ENCODE data around the gene RBBP6.
A peak's percentile ranks its signal among the peaks of the same experiment; 100 is the strongest.

The RBBP6 gene

DNA sequence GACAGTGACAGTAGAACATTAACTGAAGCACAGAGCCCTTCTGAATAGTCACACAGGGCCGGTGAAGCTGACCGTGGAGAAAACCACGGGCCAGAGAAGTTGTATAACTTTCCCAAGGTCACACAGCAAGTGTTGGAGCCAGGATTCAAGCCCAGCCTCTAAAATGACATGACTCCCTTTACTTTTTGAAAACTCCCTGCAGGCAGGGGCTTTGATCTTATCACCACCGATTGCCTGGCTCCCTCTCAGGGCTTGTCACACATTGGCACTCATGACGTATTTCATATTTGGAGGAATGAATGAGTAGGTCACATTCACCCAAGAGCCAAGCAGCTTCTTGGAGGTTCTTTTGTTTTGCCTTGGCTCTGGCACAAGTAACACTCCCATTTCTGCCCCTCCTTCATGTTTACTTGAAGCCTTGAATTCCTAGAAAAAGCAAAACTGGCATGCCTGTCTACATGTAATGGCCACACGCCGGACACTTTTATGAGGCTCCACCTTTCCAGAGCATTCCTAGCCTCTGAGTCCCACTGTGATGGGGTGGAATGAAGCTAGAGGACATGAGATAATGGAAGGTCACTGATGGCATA lies 13.3 kb upstream of the RBBP6 start:
- no peak for DNase-seq

GRCh38 chr16:24526701-24527495 lies 12.5 kb upstream of the RBBP6 start:
- no peak for DNase-seq

DNA sequence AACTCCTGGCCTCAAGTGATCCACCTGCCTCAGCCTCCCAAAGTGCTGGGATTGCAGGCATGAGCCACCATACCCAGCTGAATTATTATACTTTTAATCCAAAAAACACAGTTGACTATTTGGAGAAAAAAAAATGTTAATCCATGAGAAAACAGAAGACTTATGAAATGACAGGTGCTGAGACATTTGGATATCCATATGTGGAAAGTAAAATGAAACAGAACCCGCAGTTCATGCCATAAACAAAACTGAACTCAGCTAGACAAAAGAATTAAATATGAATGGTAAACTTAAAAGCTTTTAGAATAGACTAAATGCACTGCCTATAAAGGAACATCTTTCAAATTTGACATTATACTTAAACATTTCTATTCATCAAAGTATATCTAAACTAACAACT lies 8.2 kb upstream of the RBBP6 start:
- no peak for DNase-seq

DNA sequence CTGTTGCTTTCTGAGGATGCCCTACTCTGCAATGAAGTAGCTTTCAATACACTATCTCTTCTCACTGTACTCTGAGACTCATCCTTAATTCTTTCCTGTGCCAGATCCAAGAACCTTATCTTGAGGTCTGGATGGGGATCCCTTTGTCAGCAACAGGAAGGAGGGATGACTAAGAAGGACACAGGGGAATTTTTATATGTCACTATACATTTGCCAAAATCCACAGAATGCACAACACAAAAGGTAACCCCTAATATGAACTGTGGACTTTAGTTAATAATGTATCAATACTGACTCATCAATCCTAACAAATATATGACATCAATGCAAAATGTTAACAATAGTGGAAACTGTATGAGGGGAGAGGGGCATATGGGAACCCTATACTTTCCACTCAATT lies 4.7 kb upstream of the RBBP6 start:
- no peak for DNase-seq

- DNase-seq = no peak
Observed at GRCh38 chr16:24535827-24536226, 3.5 kb upstream of the RBBP6 start.

- no peak for DNase-seq
Observed at GRCh38 chr16:24536671-24537070, 2.7 kb upstream of the RBBP6 start.

DNA sequence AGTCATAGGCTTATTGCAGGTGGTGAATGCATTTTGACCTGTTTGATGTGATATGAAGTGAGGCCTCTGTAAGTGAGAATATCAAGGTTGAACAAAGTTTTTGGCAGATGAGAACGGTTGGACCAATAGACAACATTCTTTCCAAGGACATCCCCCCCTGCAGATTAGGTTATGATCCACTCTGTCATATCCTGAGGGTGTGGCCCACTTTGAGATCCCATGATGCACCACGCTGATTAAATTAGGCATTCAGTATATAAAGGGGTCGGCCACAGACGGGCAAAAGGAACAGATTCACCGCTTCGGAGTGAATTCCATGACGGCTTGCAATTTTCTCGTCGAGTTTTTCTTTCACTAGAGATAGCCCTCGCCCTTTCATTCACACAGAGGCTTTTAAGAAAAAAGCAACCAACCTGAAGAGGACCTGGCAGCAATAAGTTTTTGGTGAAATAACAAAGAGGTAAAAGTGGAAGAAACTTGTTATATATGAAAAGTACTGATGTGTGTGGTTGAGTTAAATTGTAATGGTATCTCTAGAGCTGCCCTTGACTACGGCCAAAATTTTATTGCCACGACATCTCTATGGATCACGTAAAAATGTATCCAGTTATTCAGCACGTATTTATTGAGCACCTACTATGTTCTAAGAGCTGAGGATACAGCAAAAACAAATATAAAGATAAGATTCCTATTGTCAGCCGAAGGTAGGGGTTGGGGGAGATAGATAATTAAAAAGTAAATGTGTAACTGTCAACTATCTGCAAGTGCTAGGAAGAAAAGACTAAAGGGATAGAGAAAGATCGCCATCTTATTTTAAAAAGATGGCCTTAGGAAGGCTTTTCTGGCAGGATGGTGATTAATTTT lies 1.7 kb upstream of the RBBP6 start:
- DNase-seq = no peak

DNA sequence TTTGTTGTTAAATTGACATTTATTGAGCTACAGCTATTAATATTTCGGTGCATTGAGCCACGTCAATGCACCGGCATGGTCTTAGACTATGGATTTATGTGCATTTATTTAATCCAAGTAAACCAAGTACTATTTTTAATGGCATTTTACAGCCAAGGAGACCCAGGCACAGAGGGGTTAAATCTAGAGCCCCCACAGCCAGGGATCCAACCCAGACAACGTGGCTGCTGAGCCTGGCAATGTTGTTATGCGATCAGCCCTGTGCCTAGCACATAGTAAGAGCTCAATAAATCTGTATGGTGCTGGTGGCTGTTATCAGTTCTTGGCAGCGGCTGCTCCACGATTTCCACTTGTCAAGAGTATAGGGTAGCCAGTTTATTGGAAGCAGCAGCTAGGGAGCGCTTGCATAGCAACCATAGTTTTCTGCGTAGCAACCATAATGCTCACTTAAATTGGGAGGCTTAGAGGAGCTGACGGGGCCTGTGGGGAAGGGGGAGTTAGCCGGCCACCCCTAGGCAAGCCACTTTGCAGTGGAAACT lies 541 bp upstream of the RBBP6 start:
- DNase-seq = peak in 1 of 2 donors; percentile 72

GRCh38 chr16:24539850-24540601 lies 660 bp downstream of the RBBP6 start:
- DNase-seq = peak in 1 of 2 donors; percentile 47

DNA sequence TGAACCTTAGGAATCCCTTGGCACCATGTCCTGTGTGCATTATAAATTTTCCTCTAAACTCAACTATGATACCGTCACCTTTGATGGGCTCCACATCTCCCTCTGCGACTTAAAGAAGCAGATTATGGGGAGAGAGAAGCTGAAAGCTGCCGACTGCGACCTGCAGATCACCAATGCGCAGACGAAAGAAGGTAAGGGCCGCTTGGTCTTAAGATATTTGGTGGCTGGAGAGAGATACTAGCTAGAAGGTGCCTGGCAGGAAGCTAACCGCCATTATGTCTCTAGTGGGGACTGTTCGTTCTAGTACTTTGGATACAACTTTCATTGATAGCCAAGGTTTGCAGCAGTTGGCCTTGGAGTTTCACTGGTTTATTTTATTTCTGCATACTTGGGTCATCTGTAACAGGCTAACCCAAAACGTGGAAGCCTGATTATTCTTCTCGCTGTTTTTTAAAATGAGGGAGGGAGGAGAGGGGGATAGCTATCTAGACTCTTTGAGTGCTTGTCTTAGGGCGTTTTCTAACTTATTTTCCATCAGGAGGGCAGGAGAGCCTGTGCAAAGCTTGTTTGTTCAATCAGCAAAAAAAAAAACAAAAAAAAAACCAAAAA lies 1.3 kb downstream of the RBBP6 start:
- DNase-seq = peak; percentile 1 to 25

DNA sequence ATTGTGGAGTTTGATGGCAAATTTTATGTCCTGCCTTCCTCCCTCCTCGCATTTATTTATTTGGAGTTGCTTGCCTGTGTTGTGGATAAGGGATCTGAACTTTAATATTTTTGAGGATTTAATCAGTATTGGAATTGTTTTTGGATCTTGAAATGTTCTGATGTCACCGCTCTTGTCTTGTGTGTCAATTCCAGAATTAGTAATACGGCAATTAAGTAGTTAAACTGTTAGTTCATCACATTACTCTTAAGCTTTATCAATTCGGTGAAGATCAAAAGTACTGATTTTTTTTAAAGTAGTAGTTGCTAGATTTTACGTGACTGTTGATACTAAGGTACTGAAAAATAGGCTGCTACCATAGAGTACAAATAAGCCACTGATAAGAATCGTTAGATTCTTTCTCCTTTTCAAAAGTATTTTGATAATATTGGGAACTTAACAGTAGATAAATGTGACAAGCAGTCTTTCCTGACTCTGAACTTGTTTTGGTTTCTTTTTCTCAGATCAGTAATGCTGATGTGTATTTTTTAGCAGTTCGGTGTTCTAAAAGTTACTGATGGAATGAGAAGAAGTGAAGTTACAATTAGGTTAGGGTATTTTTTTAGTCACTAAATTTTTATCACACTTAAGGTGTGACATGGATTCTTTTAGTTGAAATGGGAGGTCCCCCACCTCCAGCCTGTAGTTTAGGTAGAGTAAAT lies 2.0 kb downstream of the RBBP6 start:
- DNase-seq = no peak

DNA sequence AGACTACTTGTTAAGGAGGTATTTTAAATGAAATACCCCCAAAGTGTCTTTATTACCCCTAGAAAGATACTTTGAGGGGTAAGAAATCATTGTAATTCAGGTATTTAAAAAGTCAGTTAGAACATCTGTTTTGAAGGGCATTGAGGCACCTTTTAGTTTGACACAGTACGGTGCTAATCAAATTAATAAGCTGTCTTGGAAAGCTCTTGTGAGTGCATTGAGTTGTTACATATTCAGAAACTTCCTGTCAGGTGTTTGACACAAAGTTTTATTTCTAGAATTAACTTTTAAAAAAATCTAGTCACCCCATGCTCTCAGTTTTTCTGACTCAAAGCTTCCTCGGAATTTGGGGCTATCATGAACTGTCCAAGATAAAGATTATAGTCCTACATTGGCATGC lies 4.6 kb downstream of the RBBP6 start:
- DNase-seq = no peak

- no peak for DNase-seq
Observed at GRCh38 chr16:24544640-24545039, 5.3 kb downstream of the RBBP6 start.

GRCh38 chr16:24550295-24550694 lies 10.9 kb downstream of the RBBP6 start:
- DNase-seq = no peak

DNA sequence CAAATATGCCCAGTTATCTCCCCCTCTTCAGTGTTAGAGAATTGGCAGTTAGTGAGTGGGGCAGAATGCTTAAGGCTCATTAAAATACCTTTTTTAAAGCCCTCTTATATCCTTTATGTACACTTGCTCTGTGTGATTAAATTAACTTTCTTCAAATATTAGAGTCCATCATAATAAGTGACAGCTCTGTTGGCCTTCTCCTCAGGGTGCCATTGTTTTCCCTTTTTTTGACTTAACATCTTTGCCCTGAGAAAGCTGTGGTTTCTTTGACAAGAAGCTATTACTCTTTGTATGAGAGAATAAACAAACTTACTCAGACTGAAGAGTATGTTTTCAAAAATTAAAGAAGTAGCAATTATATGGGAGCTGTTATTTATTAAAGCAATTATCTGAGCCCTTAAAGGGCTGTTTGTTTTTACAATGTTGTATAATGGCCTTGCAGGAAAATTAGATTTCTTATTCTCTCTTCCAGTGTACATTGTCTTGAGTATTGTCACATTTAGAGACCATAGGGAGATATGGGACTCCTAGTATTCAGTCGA lies 13.4 kb downstream of the RBBP6 start:
- DNase-seq = no peak

DNA sequence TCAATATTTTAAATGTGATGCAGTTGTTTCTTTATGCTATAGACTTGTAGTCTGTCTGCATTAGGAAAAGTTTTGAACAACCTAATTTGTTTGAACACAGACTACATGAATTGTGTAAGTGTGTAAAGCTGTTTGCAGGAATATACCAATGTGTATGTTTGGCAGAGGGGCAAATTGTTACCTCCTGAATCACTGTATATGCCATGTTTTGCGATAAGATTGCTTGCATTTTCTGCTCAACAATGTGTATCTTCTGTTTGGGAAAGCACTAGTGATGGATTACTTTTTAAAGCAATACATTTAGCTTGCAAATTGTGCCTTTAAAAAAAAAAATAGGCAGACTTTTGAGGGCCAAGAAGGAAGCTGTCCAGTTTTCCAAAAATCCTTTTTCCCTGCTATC lies 14.6 kb downstream of the RBBP6 start:
- no peak for DNase-seq

DNA sequence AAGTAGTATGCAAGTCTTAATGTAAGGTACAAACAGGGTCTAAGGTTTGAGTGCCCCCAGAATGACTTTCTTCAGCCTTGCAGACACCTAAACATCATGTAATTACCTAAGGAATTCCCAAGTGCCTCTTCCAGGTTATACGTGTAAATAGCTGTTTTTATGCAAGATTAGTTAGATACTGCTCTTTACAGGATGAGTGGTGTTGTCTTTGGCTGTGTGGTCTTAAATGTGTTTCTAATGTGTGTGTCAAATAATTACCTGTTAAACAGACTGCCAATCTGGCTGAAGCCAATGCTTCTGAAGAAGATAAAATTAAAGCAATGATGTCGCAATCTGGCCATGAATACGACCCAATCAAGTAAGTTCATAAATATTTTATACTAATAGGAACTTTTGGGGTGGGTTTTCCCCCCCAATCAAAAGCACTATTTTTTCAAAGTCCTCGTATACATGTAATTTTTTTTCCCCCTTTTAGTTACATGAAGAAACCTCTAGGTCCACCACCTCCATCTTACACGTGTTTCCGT lies 16.0 kb downstream of the RBBP6 start:
- no peak for DNase-seq

DNA sequence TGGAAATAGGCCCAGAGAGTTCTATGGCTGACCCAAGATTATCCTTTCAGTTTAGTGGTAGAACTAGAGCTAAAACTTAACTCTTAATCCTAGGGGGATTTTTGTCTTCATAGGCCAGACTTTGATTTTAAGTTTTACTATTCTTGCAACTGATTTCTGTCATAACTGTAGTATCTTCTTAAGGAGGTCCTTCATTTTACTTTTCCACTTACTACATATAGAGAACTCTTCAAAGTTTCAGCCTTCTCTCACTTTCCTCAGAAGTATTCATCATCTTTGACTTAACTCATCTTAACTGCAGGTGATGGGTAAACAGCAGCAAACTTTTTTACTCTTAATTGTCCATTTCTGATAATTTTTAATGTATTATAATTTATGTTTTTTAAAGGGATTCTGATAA lies 23.4 kb downstream of the RBBP6 start:
- DNase-seq = no peak

DNA sequence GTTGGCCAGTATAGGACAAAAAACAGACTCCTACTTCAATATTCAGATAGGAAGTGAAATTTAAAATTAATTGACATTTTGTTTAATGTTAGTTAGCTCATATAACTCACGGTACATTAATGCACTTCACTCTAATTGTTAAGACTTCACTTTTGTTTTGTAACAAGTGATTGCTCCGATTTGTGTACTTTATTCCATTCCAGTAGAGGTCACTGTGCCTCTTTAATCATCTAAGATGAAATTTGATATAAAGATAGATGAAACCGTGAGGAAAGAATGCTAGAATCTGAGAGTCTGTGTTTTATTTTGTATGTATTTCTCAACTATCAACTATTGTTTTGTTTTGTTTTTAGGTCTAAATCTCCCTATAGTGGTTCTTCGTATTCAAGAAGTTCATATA lies 29.0 kb downstream of the RBBP6 start:
- DNase-seq = peak in 1 of 2 donors; percentile 8

GRCh38 chr16:24571096-24571495 lies 31.7 kb downstream of the RBBP6 start:
- DNase-seq = no peak

DNA sequence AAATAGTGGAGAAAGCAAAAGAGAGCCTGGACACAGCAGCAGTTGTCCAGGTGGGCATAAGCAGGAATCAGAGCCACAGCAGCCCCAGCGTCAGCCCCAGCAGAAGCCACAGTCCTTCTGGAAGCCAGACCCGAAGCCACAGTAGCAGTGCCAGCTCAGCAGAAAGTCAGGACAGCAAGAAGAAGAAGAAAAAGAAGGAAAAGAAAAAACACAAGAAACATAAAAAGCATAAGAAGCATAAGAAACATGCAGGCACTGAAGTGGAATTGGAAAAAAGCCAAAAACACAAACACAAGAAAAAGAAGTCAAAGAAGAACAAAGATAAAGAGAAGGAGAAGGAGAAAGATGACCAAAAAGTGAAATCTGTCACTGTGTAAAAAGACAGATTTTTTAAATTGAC lies 32.7 kb downstream of the RBBP6 start:
- no peak for DNase-seq

Measured in hippocampal formation (tissue), 2 donors.